Measurements from ENCODE around the gene ATG101. TPM values are rescaled to one million over a fixed set of nuclear protein-coding genes. Genes with fewer than 3 reads are reported as not detected.

The ATG101 gene
- polyA plus RNA-seq, 1 donor from 2014 or later = 53.9 TPM

DNA sequence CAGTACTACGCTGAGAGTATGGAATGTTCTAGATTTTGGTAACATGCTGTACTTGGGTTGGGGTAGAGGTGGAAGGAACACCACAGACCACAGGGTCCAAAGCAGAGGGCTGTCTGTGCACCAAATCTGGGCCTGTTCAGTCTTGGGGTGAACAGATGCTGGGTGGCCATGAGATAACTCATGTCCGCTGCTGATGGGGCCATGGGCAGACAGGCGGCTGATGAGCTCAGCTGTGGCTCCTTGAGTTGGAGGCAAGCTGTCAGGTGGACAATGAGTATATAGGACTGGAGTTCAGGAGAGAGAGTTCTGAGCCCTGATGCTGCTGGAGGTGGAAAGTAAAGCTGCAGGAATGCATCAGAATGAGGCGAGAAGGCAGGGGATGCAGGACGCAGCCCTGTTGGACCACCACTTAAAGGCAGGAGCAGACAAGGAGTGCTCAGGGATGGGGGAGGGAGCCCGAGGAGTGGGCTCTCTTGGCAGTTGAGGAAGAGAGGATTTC is 16.0 kb downstream of the ATG101 start:
- TF ChIP-seq RAD21 (conservative IDR thresholded peaks at IDR 0.05) = no peak
- TF ChIP-seq, protein P1, sequence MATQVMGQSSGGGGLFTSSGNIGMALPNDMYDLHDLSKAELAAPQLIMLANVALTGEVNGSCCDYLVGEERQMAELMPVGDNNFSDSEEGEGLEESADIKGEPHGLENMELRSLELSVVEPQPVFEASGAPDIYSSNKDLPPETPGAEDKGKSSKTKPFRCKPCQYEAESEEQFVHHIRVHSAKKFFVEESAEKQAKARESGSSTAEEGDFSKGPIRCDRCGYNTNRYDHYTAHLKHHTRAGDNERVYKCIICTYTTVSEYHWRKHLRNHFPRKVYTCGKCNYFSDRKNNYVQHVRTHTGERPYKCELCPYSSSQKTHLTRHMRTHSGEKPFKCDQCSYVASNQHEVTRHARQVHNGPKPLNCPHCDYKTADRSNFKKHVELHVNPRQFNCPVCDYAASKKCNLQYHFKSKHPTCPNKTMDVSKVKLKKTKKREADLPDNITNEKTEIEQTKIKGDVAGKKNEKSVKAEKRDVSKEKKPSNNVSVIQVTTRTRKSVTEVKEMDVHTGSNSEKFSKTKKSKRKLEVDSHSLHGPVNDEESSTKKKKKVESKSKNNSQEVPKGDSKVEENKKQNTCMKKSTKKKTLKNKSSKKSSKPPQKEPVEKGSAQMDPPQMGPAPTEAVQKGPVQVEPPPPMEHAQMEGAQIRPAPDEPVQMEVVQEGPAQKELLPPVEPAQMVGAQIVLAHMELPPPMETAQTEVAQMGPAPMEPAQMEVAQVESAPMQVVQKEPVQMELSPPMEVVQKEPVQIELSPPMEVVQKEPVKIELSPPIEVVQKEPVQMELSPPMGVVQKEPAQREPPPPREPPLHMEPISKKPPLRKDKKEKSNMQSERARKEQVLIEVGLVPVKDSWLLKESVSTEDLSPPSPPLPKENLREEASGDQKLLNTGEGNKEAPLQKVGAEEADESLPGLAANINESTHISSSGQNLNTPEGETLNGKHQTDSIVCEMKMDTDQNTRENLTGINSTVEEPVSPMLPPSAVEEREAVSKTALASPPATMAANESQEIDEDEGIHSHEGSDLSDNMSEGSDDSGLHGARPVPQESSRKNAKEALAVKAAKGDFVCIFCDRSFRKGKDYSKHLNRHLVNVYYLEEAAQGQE (IDR thresholded peaks at IDR 0.05; ENCODE audit: borderline replicate concordance) = no peak
- TF ChIP-seq SMC3 (conservative IDR thresholded peaks at IDR 0.05; ENCODE audit: poor library complexity) = no peak
- no peak for TF ChIP-seq EZH2 (IDR thresholded peaks at IDR 0.05; ENCODE audit: borderline replicate concordance, insufficient read depth, low read length, poor library complexity, severe bottlenecking)
- TF ChIP-seq POLR2AphosphoS5 (IDR thresholded peaks at IDR 0.05) = no peak
- TF ChIP-seq EP300 (conservative IDR thresholded peaks at IDR 0.05; ENCODE audit: poor library complexity, severe bottlenecking) = no peak
- no peak for TF ChIP-seq MXI1 (conservative IDR thresholded peaks at IDR 0.05; ENCODE audit: poor library complexity, severe bottlenecking)
- TF ChIP-seq, protein P2, sequence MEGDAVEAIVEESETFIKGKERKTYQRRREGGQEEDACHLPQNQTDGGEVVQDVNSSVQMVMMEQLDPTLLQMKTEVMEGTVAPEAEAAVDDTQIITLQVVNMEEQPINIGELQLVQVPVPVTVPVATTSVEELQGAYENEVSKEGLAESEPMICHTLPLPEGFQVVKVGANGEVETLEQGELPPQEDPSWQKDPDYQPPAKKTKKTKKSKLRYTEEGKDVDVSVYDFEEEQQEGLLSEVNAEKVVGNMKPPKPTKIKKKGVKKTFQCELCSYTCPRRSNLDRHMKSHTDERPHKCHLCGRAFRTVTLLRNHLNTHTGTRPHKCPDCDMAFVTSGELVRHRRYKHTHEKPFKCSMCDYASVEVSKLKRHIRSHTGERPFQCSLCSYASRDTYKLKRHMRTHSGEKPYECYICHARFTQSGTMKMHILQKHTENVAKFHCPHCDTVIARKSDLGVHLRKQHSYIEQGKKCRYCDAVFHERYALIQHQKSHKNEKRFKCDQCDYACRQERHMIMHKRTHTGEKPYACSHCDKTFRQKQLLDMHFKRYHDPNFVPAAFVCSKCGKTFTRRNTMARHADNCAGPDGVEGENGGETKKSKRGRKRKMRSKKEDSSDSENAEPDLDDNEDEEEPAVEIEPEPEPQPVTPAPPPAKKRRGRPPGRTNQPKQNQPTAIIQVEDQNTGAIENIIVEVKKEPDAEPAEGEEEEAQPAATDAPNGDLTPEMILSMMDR (IDR thresholded peaks at IDR 0.05; ENCODE audit: poor library complexity, severe bottlenecking) = no peak
- no peak for TF ChIP-seq TAF1 (IDR thresholded peaks at IDR 0.05; ENCODE audit: low read depth)
- Histone ChIP-seq H3K9me3 (ENCODE audit: low read length) (no peaks in the 10 kb centered on the region), H3K79me2 (replicated peaks; ENCODE audit: insufficient read depth, low read length) (no peaks in the 10 kb centered on the region), H3K9ac (ENCODE audit: low read length) (no peak overlapping the region), H2AFZ (ENCODE audit: low read depth, low read length) (no peak overlapping the region), H3K36me3 (ENCODE audit: insufficient read depth, low read length) (no peaks in the 10 kb centered on the region), H3K27ac (ENCODE audit: low read length) (no peak overlapping the region), H3F3A (ENCODE audit: insufficient read depth, low read length, poor library complexity, severe bottlenecking) (no peaks in the 10 kb centered on the region), H3K4me3 (ENCODE audit: low read length) (no peak overlapping the region), H3K4me2 (ENCODE audit: low read length) (no peak overlapping the region), H3K9me2 (ENCODE audit: insufficient read depth, low read length) (no peaks in the 10 kb centered on the region), H3K27me3 (ENCODE audit: insufficient read depth, low read depth, low read length) (no peaks in the 10 kb centered on the region), H4K20me1 (ENCODE audit: insufficient read depth) (no peaks in the 10 kb centered on the region)

DNA sequence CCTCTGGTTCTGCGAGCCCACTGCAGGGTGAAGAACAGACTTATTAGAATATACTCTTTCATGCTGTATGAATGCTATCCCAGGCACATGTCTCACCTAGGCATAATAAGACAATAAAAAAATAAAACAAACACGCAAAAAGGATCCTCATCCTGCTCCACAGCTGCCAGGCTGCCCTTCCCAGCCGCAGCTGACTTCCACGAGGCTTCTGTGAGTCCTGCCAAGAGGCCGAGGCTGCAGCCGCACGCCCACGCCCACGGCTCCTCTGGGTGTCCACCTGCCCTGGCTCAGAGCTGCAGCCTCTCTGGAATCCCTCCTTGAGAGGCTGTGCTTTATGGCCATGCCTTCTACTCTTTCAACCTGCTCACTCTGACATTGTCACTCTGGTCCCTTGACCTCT is 16.6 kb downstream of the ATG101 start:
- Histone ChIP-seq H3K9ac (ENCODE audit: low read length) (no peak overlapping the region), H3K27me3 (ENCODE audit: insufficient read depth, low read depth, low read length) (no peaks in the 10 kb centered on the region), H3K4me2 (ENCODE audit: low read length) (no peak overlapping the region), H2AFZ (ENCODE audit: low read depth, low read length) (no peak overlapping the region), H3F3A (ENCODE audit: insufficient read depth, low read length, poor library complexity, severe bottlenecking) (no peaks in the 10 kb centered on the region), H3K27ac (ENCODE audit: low read length) (no peak overlapping the region), H3K4me3 (ENCODE audit: low read length) (no peak overlapping the region), H3K9me3 (ENCODE audit: low read length) (no peaks in the 10 kb centered on the region), H3K36me3 (ENCODE audit: insufficient read depth, low read length) (no peaks in the 10 kb centered on the region), H4K20me1 (ENCODE audit: insufficient read depth) (no peaks in the 10 kb centered on the region), H3K79me2 (replicated peaks; ENCODE audit: insufficient read depth, low read length) (no peaks in the 10 kb centered on the region), H3K9me2 (ENCODE audit: insufficient read depth, low read length) (no peaks in the 10 kb centered on the region)
- TF ChIP-seq EZH2 (IDR thresholded peaks at IDR 0.05; ENCODE audit: borderline replicate concordance, insufficient read depth, low read length, poor library complexity, severe bottlenecking) (no peak), SMC3 (conservative IDR thresholded peaks at IDR 0.05; ENCODE audit: poor library complexity) (no peak), MXI1 (conservative IDR thresholded peaks at IDR 0.05; ENCODE audit: poor library complexity, severe bottlenecking) (no peak), EP300 (conservative IDR thresholded peaks at IDR 0.05; ENCODE audit: poor library complexity, severe bottlenecking) (no peak), POLR2AphosphoS5 (IDR thresholded peaks at IDR 0.05) (no peak), RAD21 (conservative IDR thresholded peaks at IDR 0.05) (no peak), TAF1 (IDR thresholded peaks at IDR 0.05; ENCODE audit: low read depth) (no peak)
- TF ChIP-seq, protein P2 (IDR thresholded peaks at IDR 0.05; ENCODE audit: poor library complexity, severe bottlenecking) = no peak
- TF ChIP-seq, protein P1 (IDR thresholded peaks at IDR 0.05; ENCODE audit: borderline replicate concordance) = no peak

Measured in neural cell (in vitro differentiated cells).